ENCODE data around the gene SLC2A4RG. TPM values are rescaled to one million over a fixed set of nuclear protein-coding genes. Genes with fewer than 3 reads are reported as not detected.
A peak's percentile ranks its signal among the peaks of the same experiment; 100 is the strongest.

SLC2A4RG gene
- total and polyA plus RNA-seq, 2 of the 13 experiments (the other 11 are each of a cell fraction or from before 2014, with no cell fraction given) = 91.4 to 95.9 TPM

GRCh38 chr20:63765082-63765873 lies 25.7 kb downstream of the SLC2A4RG start (continued):
- TF ChIP-seq DZIP1 (CRISPR knock-in tag; IDR thresholded peaks at IDR 0.05) (no peak), MLX (CRISPR knock-in tag; IDR thresholded peaks at IDR 0.05) (no peak), SRF (IDR thresholded peaks at IDR 0.05; ENCODE audit: low read depth, low read length) (no peak), YEATS4 (CRISPR knock-in tag; IDR thresholded peaks at IDR 0.05; ENCODE audit: borderline replicate concordance) (peak; percentile 61; the same call in 1 of the 2 replicates), MTA1 (CRISPR knock-in tag; IDR thresholded peaks at IDR 0.05; ENCODE audit: borderline replicate concordance) (peak; percentile 52; the same call in 1 of the 2 replicates), CREB1 (IDR thresholded peaks at IDR 0.05) (no peak), CREB1 (CRISPR knock-in tag; IDR thresholded peaks at IDR 0.05) (no peak), PAXIP1 (CRISPR knock-in tag; conservative IDR thresholded peaks at IDR 0.05) (peak; percentile 90), TFDP1 (CRISPR knock-in tag; IDR thresholded peaks at IDR 0.05; ENCODE audit: borderline replicate concordance) (no peak), ZNF580 (CRISPR knock-in tag; IDR thresholded peaks at IDR 0.05; ENCODE audit: borderline replicate concordance, low read depth) (peak; percentile 51; the same call in 1 of the 2 replicates), MAFF (IDR thresholded peaks at IDR 0.05; ENCODE audit: low read depth, low read length) (no peak), FOXK2 (IDR thresholded peaks at IDR 0.05) (no peak), ZNF562 (CRISPR knock-in tag; IDR thresholded peaks at IDR 0.05; ENCODE audit: borderline replicate concordance) (no peak), RFXANK (CRISPR knock-in tag; IDR thresholded peaks at IDR 0.05) (no peak), ZFP36L1 (CRISPR knock-in tag; IDR thresholded peaks at IDR 0.05) (no peak), ZNF546 (CRISPR knock-in tag; conservative IDR thresholded peaks at IDR 0.05) (0 out of 2 replicates have a peak, but pooled peaks have one; percentile 63), ZNF441 (CRISPR knock-in tag; IDR thresholded peaks at IDR 0.05; ENCODE audit: borderline replicate concordance) (peak; percentile 84), CC2D1A (CRISPR knock-in tag; IDR thresholded peaks at IDR 0.05) (no peak), RORA (CRISPR knock-in tag; IDR thresholded peaks at IDR 0.05) (no peak), MED13 (CRISPR knock-in tag; IDR thresholded peaks at IDR 0.05) (no peak), NFE2L2 (IDR thresholded peaks at IDR 0.05; ENCODE audit: low read length) (no peak)

Data from HepG2 (cell line).